ENCODE results near the gene CXCR6.

CXCR6 gene

DNA sequence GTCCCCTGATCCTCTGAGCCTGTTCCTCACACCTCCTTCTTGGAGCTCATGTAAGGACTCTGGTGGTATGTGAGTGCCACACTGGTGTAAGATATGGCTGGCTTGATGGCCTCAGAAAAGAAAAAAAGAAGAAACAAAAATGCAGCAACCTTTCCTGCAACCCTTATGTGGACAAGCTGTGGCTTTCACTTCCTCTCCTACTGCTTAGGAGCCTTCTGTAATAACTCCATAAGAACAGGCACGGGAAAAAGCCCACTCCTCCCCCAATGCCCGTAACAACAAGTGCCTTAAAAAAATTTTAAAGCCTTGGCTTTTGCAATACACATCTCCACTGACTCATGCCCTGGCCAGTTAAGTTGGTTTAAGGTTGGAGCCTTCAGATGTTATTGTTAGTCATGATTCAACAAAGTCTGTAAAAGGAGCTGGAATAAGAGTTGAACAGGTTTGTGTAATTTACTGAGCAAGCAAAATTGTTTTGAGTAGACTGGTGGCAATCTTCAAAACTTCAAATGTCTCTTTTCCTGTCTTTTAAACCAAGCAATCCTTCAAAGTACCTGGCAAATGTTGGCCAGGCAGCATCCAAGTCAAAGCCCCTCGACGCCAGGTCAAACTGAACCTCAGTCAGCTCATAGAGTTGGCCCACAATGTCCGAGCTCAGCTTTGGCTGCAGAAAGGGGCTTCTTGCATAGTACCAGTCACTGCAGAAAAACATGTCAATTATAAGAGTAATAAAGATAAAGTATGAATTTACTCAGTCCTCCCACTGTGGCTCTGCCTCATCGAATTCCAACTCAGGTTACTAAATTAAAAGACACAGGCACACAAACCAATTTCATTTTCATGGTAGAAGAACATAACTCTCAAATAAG is 29.5 kb downstream of the CXCR6 start:
- no peak for DNase-seq

DNA sequence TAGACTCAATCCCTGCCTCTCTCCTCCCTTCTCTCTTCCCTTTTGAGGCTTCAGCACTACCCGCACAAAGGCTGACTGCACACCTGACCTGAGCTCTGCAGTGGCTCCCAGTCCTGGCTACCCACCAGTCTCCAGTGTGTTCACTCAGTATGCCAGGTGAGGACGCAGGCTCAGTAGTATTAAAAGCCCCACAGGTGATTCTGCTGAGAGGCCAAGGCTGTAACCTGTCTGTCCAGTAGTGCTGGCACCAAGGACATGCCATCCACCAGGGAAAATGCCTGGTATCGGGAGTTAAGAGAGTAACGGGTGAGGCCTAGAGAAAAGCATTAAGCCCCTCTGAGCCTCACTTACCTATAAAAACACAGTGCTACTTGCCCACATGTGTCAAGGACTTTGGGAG is 31.4 kb downstream of the CXCR6 start:
- no peak for DNase-seq

DNA sequence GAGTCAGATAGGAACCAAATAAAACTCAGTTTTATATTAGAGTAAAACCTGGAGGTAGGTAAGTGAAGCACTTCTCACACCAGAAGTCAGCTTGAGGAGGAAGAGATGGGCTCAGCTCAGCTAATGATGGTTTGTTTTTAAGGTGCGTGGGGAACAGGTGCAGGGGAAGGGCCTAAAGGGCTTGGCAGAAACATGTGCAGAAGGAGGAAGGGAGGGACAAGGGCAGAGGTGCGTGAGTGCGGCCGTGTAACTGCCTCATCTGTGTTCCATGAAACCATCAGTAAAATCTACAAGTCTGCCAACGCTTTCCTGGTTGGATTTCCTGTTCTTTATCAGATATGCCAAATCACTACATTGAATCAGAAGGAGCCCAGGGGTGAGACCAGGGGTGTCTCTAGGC is 32.4 kb downstream of the CXCR6 start:
- no peak for DNase-seq

DNA sequence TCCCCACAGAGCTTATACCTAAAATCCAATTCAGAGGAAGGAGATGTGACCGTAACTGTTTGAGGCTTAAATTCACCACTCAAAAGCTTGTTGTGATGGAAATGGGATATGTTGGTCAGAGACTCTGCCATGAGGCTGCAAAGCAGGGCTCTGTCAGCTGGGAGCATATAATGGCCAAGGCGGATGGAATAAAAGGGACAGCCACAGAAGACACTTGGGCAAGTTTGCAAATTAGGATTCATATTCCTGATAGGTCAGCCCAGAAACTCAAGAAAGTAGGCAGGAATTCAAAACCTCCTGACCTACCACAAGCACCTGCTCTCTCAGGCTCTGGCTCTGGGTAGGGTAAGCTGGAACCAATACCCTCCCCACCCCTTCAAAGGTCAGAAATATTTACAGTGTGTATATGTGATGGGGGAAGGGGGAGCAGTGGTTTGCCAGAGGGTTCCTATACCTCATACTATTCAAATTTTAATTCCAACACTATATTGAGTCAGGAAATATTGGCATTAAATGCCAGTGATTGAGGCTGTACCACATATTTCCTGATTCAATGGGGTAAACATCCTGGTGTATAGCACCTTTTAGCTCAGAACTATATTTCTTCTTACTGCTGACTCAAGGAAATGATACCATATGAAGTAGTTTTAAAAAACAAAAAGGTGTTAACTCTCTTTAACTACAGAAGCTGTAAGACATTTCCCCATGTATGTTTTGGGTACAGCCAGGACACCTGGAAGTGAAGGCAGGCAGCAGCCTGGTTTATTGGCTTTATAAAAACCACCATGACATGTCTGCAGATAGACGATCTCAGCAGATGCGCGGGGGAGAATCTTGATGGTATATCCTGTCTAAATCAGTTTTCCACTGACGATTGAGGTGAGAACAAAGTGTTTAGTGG is 33.2 kb downstream of the CXCR6 start:
- DNase-seq = no peak

DNA sequence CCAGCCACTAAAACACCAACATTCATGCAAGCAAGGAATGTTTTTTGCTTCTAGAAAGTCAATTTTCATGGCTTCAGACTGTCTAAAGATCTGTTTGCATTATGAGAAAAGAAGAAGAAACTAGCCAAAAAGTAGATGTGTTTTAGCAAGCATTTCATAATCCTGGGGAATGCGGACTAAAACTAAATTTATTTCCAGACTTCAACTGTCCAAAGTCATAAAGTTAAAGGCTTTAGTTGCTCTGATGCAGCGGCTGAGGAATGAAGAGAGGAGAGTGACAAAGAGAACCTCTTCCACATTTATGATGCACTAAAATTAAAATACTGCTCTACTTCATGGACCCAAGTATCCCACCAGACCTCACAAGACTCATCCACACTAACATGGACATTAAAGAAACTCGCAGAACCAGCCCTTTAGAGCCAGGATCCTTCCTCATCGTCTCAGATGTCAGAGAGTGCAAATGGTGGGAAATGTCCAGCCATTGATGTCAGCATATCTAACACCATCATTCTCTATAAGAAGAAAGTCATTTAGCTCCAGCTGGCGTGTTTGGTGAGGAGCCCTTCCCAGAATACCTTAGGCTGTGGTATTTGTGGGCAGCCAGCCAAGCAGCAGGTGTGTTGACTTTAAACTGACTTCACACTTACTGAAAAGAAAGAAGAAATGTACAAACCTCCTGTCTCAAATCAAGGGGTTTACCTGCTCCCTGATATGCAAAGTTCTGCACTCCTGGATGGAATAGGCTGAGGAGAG is 34.9 kb downstream of the CXCR6 start:
- DNase-seq = peak; percentile 76

DNA sequence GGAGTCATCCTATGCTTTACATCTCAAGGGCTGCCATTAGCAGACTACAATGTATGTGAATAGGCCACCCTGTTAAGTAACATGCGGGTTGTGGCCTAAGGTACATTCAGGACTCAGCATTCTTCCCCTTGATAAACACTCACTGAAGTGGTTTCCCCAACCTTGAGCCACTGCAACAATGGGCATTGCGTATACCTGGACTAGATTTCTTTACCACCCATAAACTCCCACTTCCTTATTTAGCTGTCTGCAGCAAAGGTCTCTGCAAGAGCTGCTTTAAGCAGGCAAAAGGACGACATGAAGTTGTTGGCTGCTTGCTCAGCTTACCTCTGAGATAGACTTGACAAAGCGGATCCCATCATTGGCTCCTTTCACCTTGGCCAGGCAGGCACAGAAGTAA is 36.1 kb downstream of the CXCR6 start:
- DNase-seq = no peak

DNA sequence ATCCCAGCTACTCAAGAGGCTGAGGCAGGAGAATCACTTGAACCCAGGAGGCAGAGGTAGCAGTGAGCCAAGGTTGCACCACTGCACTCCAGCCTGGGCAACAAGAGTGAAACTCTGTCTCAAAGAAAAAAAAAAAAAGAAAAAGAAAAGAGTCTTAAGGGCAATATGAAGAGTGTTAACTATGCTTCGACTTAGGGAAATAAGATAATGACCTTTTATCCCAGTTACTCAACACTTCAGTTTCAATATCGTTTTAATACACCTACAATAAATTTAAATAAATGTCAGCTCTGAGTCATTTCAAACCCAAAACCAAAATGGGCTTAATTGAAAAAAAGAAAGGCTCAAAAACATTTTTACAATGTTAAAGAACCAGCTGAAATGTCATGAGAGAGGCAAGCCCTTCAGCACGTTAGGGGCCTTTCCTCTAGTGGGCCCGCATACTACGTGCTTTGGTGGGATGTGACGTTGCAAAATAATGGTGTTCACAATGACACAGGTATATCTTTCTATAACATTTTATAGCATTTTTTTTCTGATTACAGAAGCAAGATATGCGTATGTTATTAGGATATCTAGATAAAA is 37.1 kb downstream of the CXCR6 start:
- no peak for DNase-seq

DNA sequence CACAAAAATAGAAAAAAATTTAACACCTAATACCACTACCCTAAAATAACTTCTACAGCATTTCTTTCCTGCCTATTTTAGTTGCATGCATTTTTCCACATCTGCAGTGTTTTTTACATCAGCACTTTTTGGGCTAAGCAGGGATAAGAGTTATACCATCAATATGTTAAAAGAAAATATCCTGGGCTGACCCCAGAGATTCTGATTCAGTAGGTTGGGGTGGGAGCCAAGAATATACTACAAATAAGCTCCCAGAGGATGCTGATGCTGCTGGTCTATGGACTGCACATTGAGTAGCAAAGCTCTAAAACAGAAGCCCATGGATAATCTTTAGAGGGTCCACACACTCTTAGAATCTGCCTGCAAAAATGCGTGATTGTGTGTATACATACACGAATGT is 37.6 kb downstream of the CXCR6 start:
- DNase-seq = no peak

DNA sequence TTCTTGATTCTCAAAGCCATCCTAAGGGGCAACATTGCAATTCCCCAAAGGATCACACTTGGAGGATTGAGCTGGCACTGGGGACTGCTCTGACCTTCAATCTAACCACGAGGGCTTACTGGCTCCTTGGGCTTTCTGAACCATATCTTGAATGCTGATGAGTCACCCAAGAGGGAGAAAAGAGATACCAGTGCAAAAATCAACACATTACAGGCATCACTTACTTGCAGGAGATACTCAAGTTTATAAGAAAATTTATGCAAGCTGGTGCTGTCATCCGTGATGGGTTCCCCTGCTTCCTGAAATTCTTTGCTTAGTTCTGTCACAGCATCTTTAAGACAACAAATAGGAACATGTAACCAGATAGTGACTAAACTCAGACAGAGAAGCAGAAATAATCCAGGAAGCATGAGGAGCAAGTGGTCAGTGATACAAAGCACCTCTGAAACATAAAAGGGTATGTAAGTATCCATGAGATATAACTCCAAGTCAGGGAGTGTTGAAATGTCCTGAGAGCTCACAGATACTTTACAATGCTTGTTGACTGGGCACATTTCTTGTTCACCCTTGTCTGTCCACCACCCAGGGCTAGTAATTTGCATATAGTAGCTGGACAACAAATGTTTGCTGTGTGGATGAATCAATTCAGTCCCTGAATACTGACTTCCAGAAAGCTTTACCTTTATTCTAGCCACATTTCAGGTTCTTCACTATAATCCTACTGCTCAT is 38.2 kb downstream of the CXCR6 start:
- no peak for DNase-seq

DNA sequence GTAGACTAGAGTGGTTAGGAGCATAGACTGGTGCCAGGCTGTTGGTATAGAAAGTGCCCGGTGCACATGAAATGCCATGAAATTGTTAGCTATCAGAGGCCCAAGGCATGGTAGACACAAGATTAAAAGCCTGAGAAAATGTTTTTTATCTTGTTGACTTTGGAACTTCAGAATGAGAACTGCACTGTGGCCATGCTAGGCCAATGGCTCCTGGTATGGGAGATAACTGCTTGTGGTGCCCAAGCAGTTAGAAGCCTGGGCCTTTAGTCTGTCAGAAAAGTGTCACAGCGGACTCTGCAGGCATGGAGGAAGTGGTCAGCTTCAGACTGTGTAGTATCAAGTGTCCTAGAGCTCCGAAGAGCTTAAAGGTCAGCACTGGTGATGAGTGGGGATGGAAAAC is 40.5 kb downstream of the CXCR6 start:
- DNase-seq = no peak

DNA sequence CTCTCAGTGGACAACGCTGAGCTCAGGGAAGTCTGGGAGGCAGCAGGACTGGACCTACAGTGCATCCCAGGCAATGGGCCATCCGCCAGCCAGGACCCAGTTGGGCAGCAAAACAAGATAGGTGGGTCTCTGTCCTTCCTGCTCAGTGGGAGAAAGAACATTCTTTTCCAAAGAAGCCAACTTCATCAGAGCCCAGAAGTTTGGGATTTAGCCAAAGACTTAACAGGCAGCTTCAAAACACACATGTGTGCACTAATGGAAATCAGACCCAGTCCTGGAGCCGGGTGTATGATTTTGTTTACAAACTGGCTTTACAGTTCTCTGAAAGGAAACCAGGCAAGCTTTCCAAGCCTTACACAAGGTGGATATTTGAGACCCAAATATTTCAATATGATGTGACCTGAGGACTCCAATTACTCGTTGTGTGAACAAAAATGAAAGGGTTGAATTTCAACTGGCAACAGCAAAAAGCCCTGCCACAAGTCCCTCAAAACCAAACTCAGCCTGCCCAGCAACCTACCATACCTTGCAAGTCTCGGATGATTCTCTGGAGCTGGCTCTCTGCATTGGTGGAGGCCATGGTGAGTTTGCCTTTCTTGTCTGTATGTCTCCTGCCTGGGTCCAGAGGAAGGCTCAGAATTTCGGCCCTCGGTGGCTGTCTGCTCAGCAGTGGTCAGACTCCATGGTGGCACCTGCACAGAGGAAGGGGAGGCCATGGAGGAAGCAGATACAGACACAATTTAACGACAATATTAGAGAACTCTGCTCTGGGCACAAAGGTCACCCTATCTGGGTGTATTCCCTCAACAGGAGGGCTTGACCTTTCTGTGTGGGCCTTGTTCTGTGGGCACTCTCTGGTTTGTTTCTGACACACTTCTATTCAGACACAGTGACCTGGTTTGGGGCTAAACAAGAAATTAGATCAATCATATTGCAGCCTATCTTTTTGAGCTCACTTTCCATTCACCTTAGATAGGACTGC is 41.4 kb downstream of the CXCR6 start:
- no peak for DNase-seq

DNA sequence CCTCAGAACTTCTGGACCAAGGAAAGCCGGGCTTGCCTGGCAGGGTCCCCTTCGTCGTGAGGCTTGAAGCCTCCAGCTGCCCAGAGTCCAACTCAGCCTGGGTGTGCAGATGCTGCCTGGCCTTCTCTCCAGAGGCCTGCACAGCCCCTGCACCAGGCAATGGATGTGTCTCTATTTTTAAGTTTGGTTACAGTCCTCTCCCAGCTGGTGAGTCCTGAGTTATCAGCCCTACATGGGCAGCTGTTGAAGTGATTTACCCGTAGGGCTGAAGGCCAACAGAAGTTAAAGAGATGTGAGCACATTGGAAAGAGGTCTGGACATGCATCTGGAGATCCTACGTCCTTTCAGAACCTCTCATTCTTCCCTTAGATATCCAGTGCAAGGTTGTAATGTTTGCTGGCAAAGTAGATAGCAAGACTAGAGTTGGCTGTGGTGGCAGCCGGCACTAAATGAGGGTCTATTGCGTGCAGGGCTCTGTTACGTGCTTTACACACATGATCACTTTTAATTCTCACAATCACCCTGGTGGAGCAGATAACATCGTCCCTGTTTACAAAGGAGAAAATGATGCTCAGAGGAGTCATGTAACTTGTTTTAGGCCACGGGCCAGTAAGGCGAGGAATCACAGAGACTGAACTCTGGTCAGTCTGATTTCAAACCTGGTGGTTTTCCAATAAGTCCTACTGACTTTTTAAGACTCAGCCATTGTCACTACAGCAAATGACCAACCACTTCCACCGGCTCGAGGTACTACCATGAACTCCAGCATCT is 42.5 kb downstream of the CXCR6 start:
- no peak for DNase-seq

DNA sequence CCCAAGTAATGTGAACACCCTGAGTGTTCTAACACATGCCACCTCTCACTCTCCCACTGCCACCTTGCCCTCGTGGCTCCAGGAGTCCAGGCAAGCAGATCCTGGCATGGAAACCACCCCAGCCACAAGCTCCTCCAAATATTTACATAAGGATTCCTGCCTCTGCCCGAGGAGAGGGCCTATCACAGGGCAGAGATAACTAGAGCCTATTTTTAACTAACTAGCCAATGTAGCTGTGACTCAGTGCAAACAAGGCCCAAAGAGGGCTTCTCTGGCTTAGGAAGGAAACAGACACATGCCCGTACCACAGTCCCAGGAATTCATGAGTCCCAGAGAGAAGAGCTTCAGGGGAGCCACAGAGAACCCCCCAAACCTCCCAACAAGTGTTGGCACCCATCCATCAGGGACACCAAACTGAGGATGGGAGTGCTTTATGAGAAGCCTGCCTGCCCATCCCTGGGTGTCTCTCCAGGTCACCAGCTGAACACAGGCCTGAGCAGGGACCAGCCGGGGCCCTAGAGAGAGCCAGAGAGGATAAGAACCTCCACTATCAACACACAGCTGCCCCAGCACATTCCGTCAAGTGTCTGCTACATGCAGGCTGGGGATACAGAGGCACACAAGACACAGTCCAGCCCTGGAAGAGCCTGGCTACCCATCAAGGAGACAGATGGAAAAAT is 43.2 kb downstream of the CXCR6 start:
- peak; percentile 13 for DNase-seq

DNA sequence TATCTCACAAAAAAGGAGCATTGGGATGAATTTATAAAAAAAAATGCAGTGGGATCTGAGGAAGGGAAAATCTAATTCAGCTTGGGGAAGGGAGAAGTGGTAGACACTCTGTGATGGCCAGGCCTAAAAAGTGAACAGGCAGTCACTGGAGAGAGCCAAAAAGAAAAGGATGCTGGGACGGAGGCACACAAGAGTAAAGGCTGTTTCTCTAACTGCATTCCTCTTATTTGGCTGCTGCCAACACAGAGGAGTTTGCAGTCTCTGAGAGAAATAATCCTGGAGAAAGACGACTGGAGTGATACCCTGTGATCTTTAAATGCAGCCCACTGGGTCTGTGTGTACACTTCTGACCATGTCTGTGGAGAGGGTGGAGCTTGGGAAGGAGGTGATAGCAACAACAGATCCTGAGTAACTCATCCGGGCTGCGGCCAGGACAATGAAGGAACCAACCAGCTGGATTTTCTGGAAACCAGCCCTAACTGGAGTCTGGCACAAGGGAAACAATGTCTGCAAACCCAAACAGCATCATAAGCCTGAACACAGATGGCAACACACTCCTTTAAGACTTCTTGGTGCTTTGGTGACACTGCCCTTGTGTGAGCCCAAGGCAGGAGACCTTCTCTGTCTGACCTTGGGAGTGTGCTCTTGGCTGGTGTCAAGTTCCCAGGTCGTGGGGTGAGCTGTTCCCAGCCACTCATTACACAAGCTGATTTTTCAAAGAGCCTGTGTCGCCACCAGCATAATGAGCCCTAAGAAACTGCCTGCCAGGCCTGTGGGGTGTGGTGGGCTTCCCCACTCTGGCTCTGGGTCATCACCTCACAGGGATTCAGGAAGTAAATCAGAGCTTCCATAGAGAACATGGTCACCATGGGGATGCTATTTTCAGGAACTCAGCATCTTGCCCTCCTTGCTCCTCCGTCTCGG is 44.4 kb downstream of the CXCR6 start:
- DNase-seq = no peak

DNA sequence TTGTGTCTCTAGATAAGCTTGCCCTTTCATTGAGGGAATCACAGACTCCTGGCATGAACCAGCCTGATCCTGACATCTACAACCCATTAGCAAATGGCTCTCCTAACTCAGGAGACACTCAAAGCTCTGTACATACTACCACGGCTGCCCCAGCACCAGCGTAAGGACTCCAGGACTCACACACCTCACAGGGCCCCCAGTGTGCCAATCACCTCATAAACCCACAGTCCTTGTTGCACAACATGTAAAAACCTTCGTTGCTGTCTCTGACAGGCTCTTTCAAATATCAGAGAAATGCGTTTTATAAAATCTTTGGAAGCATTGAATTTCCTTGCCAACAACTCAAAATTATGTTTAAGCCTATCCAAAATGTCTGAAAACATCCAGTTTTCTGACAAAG is 45.1 kb downstream of the CXCR6 start:
- no peak for DNase-seq

DNA sequence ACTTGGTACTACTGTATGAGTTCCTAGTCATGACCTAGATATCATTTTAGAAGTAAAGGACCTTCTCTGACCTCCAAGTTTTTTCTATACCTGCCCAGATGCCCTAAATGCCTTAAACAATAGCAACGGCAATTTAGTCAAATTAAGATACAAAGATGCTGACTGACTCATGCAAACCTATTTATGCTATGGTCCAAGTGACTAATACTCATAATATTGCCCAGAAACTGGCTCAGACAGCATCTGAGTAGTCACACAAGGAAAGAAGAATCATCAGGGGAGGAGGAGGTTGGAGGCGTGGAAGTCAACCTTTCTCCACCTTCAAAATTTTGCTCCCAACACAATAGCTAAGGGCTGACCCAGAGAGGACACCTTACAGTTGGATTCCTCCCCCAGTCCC is 45.5 kb downstream of the CXCR6 start:
- no peak for DNase-seq

DNA sequence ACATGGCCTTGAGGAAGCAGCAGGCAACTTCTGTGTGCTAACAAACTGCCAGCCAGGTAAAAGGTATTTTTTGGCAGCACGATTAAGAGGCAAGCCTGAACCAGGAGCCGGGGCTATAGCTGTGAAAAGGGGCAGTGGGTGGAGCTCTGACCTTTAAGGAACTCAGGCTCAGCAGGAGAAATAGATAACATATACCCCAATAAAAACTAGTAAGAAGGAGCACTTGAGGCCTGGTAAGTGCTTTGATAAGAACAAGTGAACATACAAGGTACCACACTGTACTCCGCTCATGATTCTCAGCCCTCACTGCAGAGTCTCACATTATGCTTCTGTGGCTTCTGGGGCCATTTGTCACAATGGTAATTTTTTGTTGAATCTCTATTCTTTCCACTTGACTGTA is 46.9 kb downstream of the CXCR6 start:
- DNase-seq = no peak

DNA sequence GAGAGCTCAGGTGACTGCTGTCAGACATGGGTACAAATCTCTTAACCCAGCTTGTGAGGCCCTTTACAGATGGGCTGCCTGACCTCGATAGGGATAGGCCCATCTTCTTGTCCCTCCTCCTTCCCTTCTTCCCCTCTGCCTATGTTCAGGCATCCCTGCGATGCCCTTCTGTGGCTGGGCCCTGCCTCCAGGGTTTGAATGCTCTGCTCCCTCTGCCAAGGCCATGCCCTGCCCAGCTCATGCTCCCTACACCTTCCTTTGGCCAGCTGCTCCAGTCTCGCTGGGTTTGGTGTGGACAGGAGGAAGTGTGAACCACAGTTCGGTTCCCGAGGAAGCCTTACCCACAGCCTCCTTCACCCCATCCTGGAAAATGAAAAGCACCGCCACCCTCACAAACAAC is 48.1 kb downstream of the CXCR6 start:
- no peak for DNase-seq
